Measurements from ENCODE around the gene P3H4. TPM values are rescaled to one million over a fixed set of nuclear protein-coding genes. Genes with fewer than 3 reads are reported as not detected.

Gene P3H4
- total and polyA plus RNA-seq, 7 donors: 3.0 to 12.3 (median 9.9) TPM

GRCh38 chr17:41814195-41814594 lies 2.4 kb upstream of the P3H4 start:
- TF ChIP-seq POLR2A (IDR thresholded peaks at IDR 0.05): no peak
- no peak for TF ChIP-seq EP300 (IDR thresholded peaks at IDR 0.05)
- Histone ChIP-seq H3K9me3 (no peaks in the 10 kb centered on the region), H3K27me3 (no peaks in the 10 kb centered on the region), H3K4me1 (peaks cover 0 to 48% (median 38%) of the 10 kb centered on the region in 4 donors), H3K27ac (peak overlapping the region; percentile 80 to 84 (median 80)), H3K36me3 (no peaks in the 10 kb centered on the region), H3K4me3 (no peak overlapping the region)
- no peak for DNase-seq
- intact Hi-C loops (cut with DNase I): loop anchor here (5.0 kb wide), 1 partner anchor 103 kb away; the partner anchor contains the start of gene ACLY
- 64 to 68% methylated on average over 1 of the region's 1 CpG for WGBS, 2 donors

GRCh38 chr17:41813699-41814124 lies 2.0 kb upstream of the P3H4 start:
- no peaks in the 10 kb centered on the region for H3K27me3 ChIP-seq
- H3K9me3 ChIP-seq: no peaks in the 10 kb centered on the region
- WGBS, 2 donors: 78 to 88% methylated on average over 9 of the region's 9 CpGs
- no peak for DNase-seq
- H3K4me3 ChIP-seq: peak overlapping the region in 3 of 4 donors; percentile 59 to 88 (median 88)
- H3K36me3 ChIP-seq: no peaks in the 10 kb centered on the region
- intact Hi-C loops (cut with DNase I): loop anchor here (2.0 to 5.0 kb wide), 3 partner anchors 21 to 104 kb away; partner anchors contain the start of genes ACLY and KLHL11
- peak overlapping the region; percentile 80 to 84 (median 80) for H3K27ac ChIP-seq
- TF ChIP-seq POLR2AphosphoS5 (IDR thresholded peaks at IDR 0.05): no peak
- peaks cover 0 to 48% (median 38%) of the 10 kb centered on the region in 4 donors for H3K4me1 ChIP-seq

GRCh38 chr17:41813152-41813680 lies 1.5 kb upstream of the P3H4 start:
- peak overlapping the region; percentile 80 to 84 (median 80) for H3K27ac ChIP-seq
- no peak for TF ChIP-seq EP300 (IDR thresholded peaks at IDR 0.05)
- no peak for TF ChIP-seq POLR2AphosphoS5 (IDR thresholded peaks at IDR 0.05)
- no peak for TF ChIP-seq CTCF (IDR thresholded peaks at IDR 0.05)
- no peak for TF ChIP-seq POLR2A (IDR thresholded peaks at IDR 0.05)
- no peaks in the 10 kb centered on the region for H3K27me3 ChIP-seq
- WGBS, 2 donors: 49 to 62% methylated on average over 12 of the region's 12 CpGs
- H3K36me3 ChIP-seq: no peaks in the 10 kb centered on the region
- H3K9me3 ChIP-seq: no peaks in the 10 kb centered on the region
- no peak for DNase-seq
- H3K4me3 ChIP-seq: peak overlapping the region; percentile 51 to 88 (median 74)
- intact Hi-C loops (cut with DNase I): loop anchor here (2.0 to 5.0 kb wide), 3 partner anchors 22 to 104 kb away; partner anchors contain the start of genes ACLY and KLHL11
- peaks cover 0 to 48% (median 38%) of the 10 kb centered on the region in 4 donors for H3K4me1 ChIP-seq

- intact Hi-C loops (cut with DNase I): loop anchor here (2.0 to 5.0 kb wide), 3 partner anchors 22 to 105 kb away; partner anchors contain the start of genes ACLY and KLHL11
- DNase-seq: peak; percentile 89
- WGBS, 2 donors: 7 to 8% methylated on average over 35 of the region's 35 CpGs
Observed at GRCh38 chr17:41812381-41813151, 817 bp upstream of the P3H4 start, which contains the start of gene FKBP10. Gene FKBP10, plus strand, starts transcription at chr17:41813004. Its CDS starts 31 bp downstream, at chr17:41813035.

More at GRCh38 chr17:41812381-41813151, 817 bp upstream of the P3H4 start, which contains the start of gene FKBP10:
- Histone ChIP-seq H3K9me3 (no peaks in the 10 kb centered on the region), H3K4me1 (peaks cover 0 to 48% (median 38%) of the 10 kb centered on the region in 4 donors), H3K27me3 (no peaks in the 10 kb centered on the region), H3K27ac (peak within 1 kb of the TSS; percentile 80 to 84 (median 80)), H3K4me3 (peak within 1 kb of the TSS; percentile 51 to 88 (median 74)), H3K36me3 (no peaks in the 10 kb centered on the region)
- peak in 1 of 4 donors; percentile 25 for TF ChIP-seq POLR2AphosphoS5 (IDR thresholded peaks at IDR 0.05)
- TF ChIP-seq CTCF (IDR thresholded peaks at IDR 0.05): no peak
